ENCODE results near the gene FAM171A1. TPM values are rescaled to one million over a fixed set of nuclear protein-coding genes. Genes with fewer than 3 reads are reported as not detected.

FAM171A1 gene
- total and polyA plus RNA-seq, 7 experiments from 2014 or later: 3.2 to 14.5 (median 7.2) TPM

DNA sequence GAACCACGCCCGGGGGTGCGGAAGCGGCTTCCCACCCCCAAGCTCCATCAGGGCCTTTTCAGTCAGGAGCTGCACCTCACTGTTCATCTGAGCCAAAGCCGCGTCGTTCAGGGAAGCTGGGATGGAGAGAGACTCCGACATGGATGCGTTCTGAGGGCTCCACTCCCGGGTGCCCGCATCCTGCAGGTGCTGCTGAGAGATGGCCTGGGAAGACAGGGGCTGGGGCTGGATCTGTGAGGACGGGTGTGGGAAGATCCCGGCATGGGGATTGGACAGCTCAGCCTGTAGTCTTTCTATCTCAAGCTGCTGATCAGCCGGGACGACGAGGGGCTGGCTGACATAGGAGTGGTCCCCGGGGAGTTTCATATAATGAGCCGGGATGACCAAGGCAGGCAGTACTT, 157.6 kb downstream of the FAM171A1 start:
- Histone ChIP-seq H3K27me3 (ENCODE audit: control insufficient read depth in 2 of 2, insufficient read depth in 2 of 2, low read length in 2 of 2) (no peaks in the 10 kb centered on the region), H3K4me1 (ENCODE audit: control insufficient read depth in 2 of 2, insufficient read depth in 2 of 2, low read length in 2 of 2) (peaks cover 10 to 21% of the 10 kb centered on the region in 2 donors), H3K36me3 (ENCODE audit: control insufficient read depth in 2 of 3, insufficient read depth in 3 of 3, low read length in 3 of 3) (peaks cover 0 to 13% (median 0%) of the 10 kb centered on the region in 3 experiments), H3K9me3 (ENCODE audit: control insufficient read depth in 2 of 3, low read length in 3 of 3) (no peaks in the 10 kb centered on the region), H3K27ac (ENCODE audit: low read depth, low read length) (no peak overlapping the region), H3K4me3 (ENCODE audit: low read length) (no peak overlapping the region)
- no peak overlapping the region for H3K4me3 Mint-ChIP-seq
- intact Hi-C loops (cut with micrococcal nuclease): no loop called here
- peaks cover 0 to 1% (median 0%) of the 10 kb centered on the region in 11 donors for H3K9me3 Mint-ChIP-seq
- H3K27me3 Mint-ChIP-seq: no peaks in the 10 kb centered on the region
- CTCF ChIA-PET: no interaction called here
- POLR2A ChIA-PET: interaction anchor here (0.8 to 1.8 kb wide), 2 partner anchors 44 to 49 kb away, joined by 3 to 5 read pairs; partner anchors contain the start of gene NMT2
- peaks cover 9 to 45% (median 17%) of the 10 kb centered on the region in 5 donors for H3K36me3 Mint-ChIP-seq
- DNase-seq (no peak), ATAC-seq (no peak)
- peaks cover 19 to 36% (median 32%) of the 10 kb centered on the region in 7 donors for H3K4me1 Mint-ChIP-seq
- peak overlapping the region in 3 of 9 donors; percentile 12 to 74 (median 57) for H3K27ac Mint-ChIP-seq

DNA sequence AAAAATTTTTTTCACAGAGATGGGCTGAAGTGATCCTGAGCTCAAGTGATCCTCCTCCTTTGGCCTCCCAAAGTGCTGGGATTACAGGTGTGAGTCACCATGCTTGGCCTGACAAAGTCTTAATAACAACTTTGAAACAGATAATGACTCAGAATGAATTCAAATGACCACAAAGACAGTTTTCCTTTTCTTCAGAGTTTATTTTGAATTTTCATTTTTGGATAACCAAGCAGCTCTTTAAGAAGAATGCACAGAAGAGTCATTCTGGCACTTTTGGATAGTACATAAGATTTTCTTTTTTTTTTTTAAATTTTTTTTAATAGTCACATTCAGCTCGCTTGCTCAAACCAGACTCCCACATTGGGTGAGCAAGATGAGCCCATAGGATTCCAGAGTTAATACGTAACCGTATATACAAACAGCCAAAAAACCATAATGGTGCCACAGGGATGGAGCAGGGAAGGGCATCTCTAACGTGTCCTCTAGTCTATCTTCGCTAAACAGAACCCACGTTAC, 159.6 kb downstream of the FAM171A1 start:
- Histone ChIP-seq H3K27me3 (ENCODE audit: control insufficient read depth in 2 of 2, insufficient read depth in 2 of 2, low read length in 2 of 2) (no peaks in the 10 kb centered on the region), H3K4me1 (ENCODE audit: control insufficient read depth in 2 of 2, insufficient read depth in 2 of 2, low read length in 2 of 2) (peaks cover 23 to 39% of the 10 kb centered on the region in 2 donors), H3K4me3 (ENCODE audit: low read length) (no peak overlapping the region), H3K36me3 (ENCODE audit: control insufficient read depth in 2 of 3, insufficient read depth in 3 of 3, low read length in 3 of 3) (peaks cover 0 to 13% (median 0%) of the 10 kb centered on the region in 3 experiments), H3K9me3 (ENCODE audit: control insufficient read depth in 2 of 3, low read length in 3 of 3) (no peaks in the 10 kb centered on the region), H3K27ac (ENCODE audit: low read depth, low read length) (no peak overlapping the region)
- Mint-ChIP-seq H3K36me3 (peaks cover 9 to 37% (median 17%) of the 10 kb centered on the region in 5 donors), H3K27ac (peak overlapping the region in 5 of 9 donors; percentile 57 to 99 (median 72)), H3K9me3 (peaks cover 0 to 1% (median 0%) of the 10 kb centered on the region in 11 donors), H3K4me3 (peak overlapping the region in 1 of 10 donors; percentile 36), H3K27me3 (no peaks in the 10 kb centered on the region), H3K4me1 (peaks cover 26 to 56% (median 52%) of the 10 kb centered on the region in 7 donors)
- intact Hi-C loops (cut with micrococcal nuclease): no loop called here
- CTCF ChIA-PET: interaction anchor here (1.0 to 1.4 kb wide), 4 partner anchors 15 to 44 kb away, joined by 3 to 8 read pairs (median 3); no protein-coding TSS in a partner anchor
- no peak for DNase-seq
- ATAC-seq: no peak
- POLR2A ChIA-PET: interaction anchor here (2.5 kb wide), 1 partner anchor 42 kb away, joined by 9 read pairs; the partner anchor contains the start of gene NMT2

DNA sequence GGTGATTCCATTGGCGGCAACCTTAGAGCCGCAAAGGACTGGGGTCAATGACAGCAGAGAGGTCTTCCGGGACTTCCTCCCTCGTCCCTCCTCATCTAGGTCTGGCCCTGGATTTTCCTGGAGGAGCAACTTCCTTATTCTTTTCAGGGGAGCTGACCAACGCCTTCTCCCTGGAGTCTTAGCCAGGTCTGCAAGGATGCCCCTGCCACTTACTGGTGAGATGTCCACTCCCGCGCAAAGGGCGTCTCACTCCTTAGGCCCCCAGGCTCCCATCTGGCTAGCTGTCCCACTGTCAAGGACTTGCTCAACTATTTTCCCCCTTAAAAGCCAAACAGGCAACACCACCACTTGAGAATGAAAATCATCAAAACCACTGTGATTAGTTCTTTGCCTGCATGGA, 160.6 kb downstream of the FAM171A1 start:
- no peak for DNase-seq
- H3K4me1 Mint-ChIP-seq: peaks cover 29 to 65% (median 58%) of the 10 kb centered on the region in 7 donors
- H3K4me3 Mint-ChIP-seq: peak overlapping the region; percentile 9 to 82 (median 61)
- H3K9me3 Mint-ChIP-seq: peaks cover 0 to 6% (median 0%) of the 10 kb centered on the region in 11 donors
- H3K27me3 Mint-ChIP-seq: no peaks in the 10 kb centered on the region
- intact Hi-C loops (cut with micrococcal nuclease): loop anchor here in 1 of 2 donors (1.0 kb wide), 1 partner anchor 161 kb away; the partner anchor contains the start of gene FAM171A1
- Histone ChIP-seq H3K27me3 (ENCODE audit: control insufficient read depth in 2 of 2, insufficient read depth in 2 of 2, low read length in 2 of 2) (no peaks in the 10 kb centered on the region), H3K4me3 (ENCODE audit: low read length) (peak overlapping the region; percentile 4), H3K4me1 (ENCODE audit: control insufficient read depth in 2 of 2, insufficient read depth in 2 of 2, low read length in 2 of 2) (peaks cover 23 to 47% of the 10 kb centered on the region in 2 donors), H3K27ac (ENCODE audit: low read depth, low read length) (no peak overlapping the region), H3K9me3 (ENCODE audit: control insufficient read depth in 2 of 3, low read length in 3 of 3) (no peaks in the 10 kb centered on the region), H3K36me3 (ENCODE audit: control insufficient read depth in 2 of 3, insufficient read depth in 3 of 3, low read length in 3 of 3) (peaks cover 0 to 13% (median 0%) of the 10 kb centered on the region in 3 experiments)
- POLR2A ChIA-PET: interaction anchor here (0.8 to 2.5 kb wide), 3 partner anchors 24 to 44 kb away, joined by 3 to 9 read pairs (median 3); partner anchors contain the start of gene NMT2
- H3K36me3 Mint-ChIP-seq: peaks cover 9 to 32% (median 17%) of the 10 kb centered on the region in 5 donors
- CTCF ChIA-PET: interaction anchor here (0.6 to 1.4 kb wide), 5 partner anchors 24 to 159 kb away, joined by 3 to 8 read pairs (median 4); no protein-coding TSS in a partner anchor
- H3K27ac Mint-ChIP-seq: peak overlapping the region; percentile 13 to 99 (median 85)
- ATAC-seq: no peak

DNA sequence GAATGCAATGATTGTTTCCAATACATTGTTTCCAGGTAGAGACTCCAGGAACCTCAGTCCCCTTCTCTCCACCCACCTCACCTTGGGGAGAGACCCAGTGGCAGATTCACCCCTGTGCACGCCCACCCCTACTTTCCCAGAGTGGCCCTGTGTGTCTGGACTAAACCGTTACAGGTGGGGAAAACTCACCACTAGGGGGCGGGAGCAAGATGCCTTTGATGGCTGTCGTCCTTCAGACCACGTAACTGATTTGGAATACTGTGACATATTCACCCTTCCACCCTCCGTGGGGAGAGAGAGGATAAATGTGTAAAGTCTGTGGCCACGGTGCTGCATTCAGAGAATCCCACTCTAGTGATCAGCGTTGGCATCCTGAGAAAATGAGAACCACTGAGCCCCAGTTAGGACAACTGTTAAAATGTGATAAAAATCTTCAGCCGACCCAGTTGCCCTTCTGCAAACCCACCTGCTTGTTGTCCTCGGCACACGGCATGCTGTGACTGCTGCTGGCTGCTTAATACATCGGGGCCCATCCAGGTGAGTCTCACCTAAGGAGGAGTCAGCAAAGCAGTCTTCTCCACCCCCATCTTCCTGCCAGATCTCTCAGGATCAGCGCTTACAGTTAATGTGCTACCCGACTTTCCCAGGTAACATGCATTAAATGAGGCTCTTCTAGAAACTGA, 161.1 kb downstream of the FAM171A1 start:
- POLR2A ChIA-PET: interaction anchor here (0.6 to 4.6 kb wide), 8 partner anchors 23 to 43 kb away, joined by 3 to 55 read pairs (median 4); partner anchors contain the start of gene NMT2
- Mint-ChIP-seq H3K4me1 (peaks cover 30 to 67% (median 63%) of the 10 kb centered on the region in 7 donors), H3K4me3 (peak overlapping the region; percentile 16 to 82 (median 62)), H3K27me3 (no peaks in the 10 kb centered on the region), H3K9me3 (peaks cover 0 to 6% (median 0%) of the 10 kb centered on the region in 11 donors), H3K27ac (peak overlapping the region; percentile 13 to 99 (median 85)), H3K36me3 (peaks cover 9 to 30% (median 17%) of the 10 kb centered on the region in 5 donors)
- H3K9me3 ChIP-seq (ENCODE audit: control insufficient read depth in 2 of 3, low read length in 3 of 3): no peaks in the 10 kb centered on the region
- DNase-seq: peak; percentile 49 to 75 (median 71)
- peak overlapping the region; percentile 4 for H3K4me3 ChIP-seq (ENCODE audit: low read length)
- H3K27me3 ChIP-seq (ENCODE audit: control insufficient read depth in 2 of 2, insufficient read depth in 2 of 2, low read length in 2 of 2): no peaks in the 10 kb centered on the region
- H3K36me3 ChIP-seq (ENCODE audit: control insufficient read depth in 2 of 3, insufficient read depth in 3 of 3, low read length in 3 of 3): peaks cover 0 to 13% (median 0%) of the 10 kb centered on the region in 3 experiments
- intact Hi-C loops (cut with micrococcal nuclease): loop anchor here (1.0 to 5.0 kb wide), 10 partner anchors 13 to 161 kb away; partner anchors contain the start of genes FAM171A1 (in 2 of the 2) and RPP38 (in 2 of the 2)
- ATAC-seq: peak; percentile 77
- peak overlapping the region; percentile 18 for H3K27ac ChIP-seq (ENCODE audit: low read depth, low read length)
- CTCF ChIA-PET: interaction anchor here (0.6 to 3.3 kb wide), 12 partner anchors 10 to 256 kb away, joined by 3 to 15 read pairs (median 4); partner anchors contain the start of genes DCLRE1C and NMT2
- peaks cover 23 to 47% of the 10 kb centered on the region in 2 donors for H3K4me1 ChIP-seq (ENCODE audit: control insufficient read depth in 2 of 2, insufficient read depth in 2 of 2, low read length in 2 of 2)

DNA sequence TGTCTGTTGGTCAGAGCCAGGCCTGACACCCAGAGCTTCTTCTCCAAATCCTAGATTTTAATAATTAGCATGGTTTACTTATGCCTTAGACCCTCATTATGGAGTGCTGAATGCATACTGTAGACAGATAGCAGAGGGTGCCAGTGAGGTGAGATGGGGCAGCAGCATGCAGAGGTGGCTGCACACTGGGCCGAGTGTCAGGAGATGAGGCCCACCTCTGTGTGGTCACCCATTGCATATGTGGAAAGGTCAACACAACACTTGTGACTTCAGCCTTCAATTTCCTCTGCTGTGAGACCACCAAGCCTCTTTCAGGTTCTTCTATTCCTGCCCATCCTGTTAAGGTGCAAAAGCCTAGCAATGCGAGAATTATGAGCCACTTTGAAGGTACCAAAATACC, 162.9 kb downstream of the FAM171A1 start:
- peak in 2 of 9 donors; percentile 9 to 16 for DNase-seq
- H3K4me1 Mint-ChIP-seq: peaks cover 30 to 75% (median 69%) of the 10 kb centered on the region in 7 donors

More for the DNA sequence above, 162.9 kb downstream of the FAM171A1 start:
- Histone ChIP-seq H3K36me3 (ENCODE audit: control insufficient read depth in 2 of 3, insufficient read depth in 3 of 3, low read length in 3 of 3) (peaks cover 0 to 3% (median 0%) of the 10 kb centered on the region in 3 experiments), H3K4me3 (ENCODE audit: low read length) (peak overlapping the region; percentile 53), H3K27ac (ENCODE audit: low read depth, low read length) (peak overlapping the region; percentile 71), H3K4me1 (ENCODE audit: control insufficient read depth in 2 of 2, insufficient read depth in 2 of 2, low read length in 2 of 2) (peaks cover 23 to 47% of the 10 kb centered on the region in 2 donors), H3K27me3 (ENCODE audit: control insufficient read depth in 2 of 2, insufficient read depth in 2 of 2, low read length in 2 of 2) (no peaks in the 10 kb centered on the region), H3K9me3 (ENCODE audit: control insufficient read depth in 2 of 3, low read length in 3 of 3) (no peaks in the 10 kb centered on the region)
- POLR2A ChIA-PET: interaction anchor here (0.8 to 4.6 kb wide), 8 partner anchors 11 to 44 kb away, joined by 3 to 55 read pairs (median 7); partner anchors contain the start of gene NMT2
- intact Hi-C loops (cut with micrococcal nuclease): loop anchor here (2.0 to 5.0 kb wide), 4 partner anchors 19 to 101 kb away; no protein-coding TSS in a partner anchor
- Mint-ChIP-seq H3K36me3 (peaks cover 5 to 19% (median 13%) of the 10 kb centered on the region in 5 donors), H3K4me3 (peak overlapping the region; percentile 63 to 93 (median 84)), H3K27me3 (no peaks in the 10 kb centered on the region), H3K9me3 (peaks cover 0 to 6% (median 0%) of the 10 kb centered on the region in 11 donors), H3K27ac (peak overlapping the region; percentile 93 to 99 (median 98))
- ATAC-seq: no peak
- CTCF ChIA-PET: interaction anchor here (0.6 to 3.3 kb wide), 8 partner anchors 8 to 54 kb away, joined by 3 to 15 read pairs (median 4); partner anchors contain the start of gene NMT2
